ENCODE data around the gene DPP10. TPM values are rescaled to one million over a fixed set of nuclear protein-coding genes. Genes with fewer than 3 reads are reported as not detected.

Gene DPP10
- total RNA-seq, 1 experiment from 2014 or later, result not detected

DNA sequence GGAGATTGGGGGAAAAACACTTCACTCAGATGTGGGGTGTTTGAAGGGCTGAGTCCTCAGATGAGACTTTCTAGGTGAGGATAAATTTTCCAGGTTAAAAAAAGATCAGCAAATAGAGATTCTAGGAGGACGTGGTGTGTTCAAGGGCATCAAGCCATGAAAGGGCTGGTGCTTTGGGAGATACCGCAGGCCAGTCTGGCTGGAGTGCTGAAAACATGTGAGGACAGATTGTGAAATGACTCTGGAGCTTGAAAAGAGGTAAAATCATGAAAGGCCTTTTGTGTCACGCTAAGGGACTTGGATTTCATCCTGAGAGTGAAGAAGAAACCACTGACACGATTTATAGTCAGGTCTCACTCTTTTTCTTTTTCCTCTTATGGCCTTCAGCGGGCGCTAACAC is 320.5 kb downstream of the DPP10 start:
- CTCF ChIA-PET, result no interaction called here
- H3K36me3 ChIP-seq (ENCODE audit: control insufficient read depth, insufficient read depth, low read length), result no peaks in the 10 kb centered on the region
- H3K27me3 ChIP-seq (ENCODE audit: control insufficient read depth, insufficient read depth, low read length), result no peaks in the 10 kb centered on the region
- TF ChIP-seq TCF7L2 (IDR thresholded peaks at IDR 0.05; ENCODE audit: low read depth, low read length) (no peak), POLR2AphosphoS5 (IDR thresholded peaks at IDR 0.05; ENCODE audit: low read depth, low read length) (no peak), SIN3A (IDR thresholded peaks at IDR 0.05; ENCODE audit: borderline replicate concordance, insufficient read depth, low read depth, low read length) (no peak)
- TF ChIP-seq, protein P1, sequence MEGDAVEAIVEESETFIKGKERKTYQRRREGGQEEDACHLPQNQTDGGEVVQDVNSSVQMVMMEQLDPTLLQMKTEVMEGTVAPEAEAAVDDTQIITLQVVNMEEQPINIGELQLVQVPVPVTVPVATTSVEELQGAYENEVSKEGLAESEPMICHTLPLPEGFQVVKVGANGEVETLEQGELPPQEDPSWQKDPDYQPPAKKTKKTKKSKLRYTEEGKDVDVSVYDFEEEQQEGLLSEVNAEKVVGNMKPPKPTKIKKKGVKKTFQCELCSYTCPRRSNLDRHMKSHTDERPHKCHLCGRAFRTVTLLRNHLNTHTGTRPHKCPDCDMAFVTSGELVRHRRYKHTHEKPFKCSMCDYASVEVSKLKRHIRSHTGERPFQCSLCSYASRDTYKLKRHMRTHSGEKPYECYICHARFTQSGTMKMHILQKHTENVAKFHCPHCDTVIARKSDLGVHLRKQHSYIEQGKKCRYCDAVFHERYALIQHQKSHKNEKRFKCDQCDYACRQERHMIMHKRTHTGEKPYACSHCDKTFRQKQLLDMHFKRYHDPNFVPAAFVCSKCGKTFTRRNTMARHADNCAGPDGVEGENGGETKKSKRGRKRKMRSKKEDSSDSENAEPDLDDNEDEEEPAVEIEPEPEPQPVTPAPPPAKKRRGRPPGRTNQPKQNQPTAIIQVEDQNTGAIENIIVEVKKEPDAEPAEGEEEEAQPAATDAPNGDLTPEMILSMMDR (IDR thresholded peaks at IDR 0.05), result no peak
- TF ChIP-seq, protein P2, sequence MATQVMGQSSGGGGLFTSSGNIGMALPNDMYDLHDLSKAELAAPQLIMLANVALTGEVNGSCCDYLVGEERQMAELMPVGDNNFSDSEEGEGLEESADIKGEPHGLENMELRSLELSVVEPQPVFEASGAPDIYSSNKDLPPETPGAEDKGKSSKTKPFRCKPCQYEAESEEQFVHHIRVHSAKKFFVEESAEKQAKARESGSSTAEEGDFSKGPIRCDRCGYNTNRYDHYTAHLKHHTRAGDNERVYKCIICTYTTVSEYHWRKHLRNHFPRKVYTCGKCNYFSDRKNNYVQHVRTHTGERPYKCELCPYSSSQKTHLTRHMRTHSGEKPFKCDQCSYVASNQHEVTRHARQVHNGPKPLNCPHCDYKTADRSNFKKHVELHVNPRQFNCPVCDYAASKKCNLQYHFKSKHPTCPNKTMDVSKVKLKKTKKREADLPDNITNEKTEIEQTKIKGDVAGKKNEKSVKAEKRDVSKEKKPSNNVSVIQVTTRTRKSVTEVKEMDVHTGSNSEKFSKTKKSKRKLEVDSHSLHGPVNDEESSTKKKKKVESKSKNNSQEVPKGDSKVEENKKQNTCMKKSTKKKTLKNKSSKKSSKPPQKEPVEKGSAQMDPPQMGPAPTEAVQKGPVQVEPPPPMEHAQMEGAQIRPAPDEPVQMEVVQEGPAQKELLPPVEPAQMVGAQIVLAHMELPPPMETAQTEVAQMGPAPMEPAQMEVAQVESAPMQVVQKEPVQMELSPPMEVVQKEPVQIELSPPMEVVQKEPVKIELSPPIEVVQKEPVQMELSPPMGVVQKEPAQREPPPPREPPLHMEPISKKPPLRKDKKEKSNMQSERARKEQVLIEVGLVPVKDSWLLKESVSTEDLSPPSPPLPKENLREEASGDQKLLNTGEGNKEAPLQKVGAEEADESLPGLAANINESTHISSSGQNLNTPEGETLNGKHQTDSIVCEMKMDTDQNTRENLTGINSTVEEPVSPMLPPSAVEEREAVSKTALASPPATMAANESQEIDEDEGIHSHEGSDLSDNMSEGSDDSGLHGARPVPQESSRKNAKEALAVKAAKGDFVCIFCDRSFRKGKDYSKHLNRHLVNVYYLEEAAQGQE (IDR thresholded peaks at IDR 0.05; ENCODE audit: insufficient read depth in 1 of 2, low read depth in 2 of 2, low read length in 1 of 2), result no peak
- no peak overlapping the region for H3K4me3 ChIP-seq (ENCODE audit: low read depth in 2 of 2, low read length in 2 of 2)
- POLR2A ChIA-PET, result no interaction called here
- ATAC-seq (no peak), DNase-seq (ENCODE audit: low read depth, low spot score) (no peak)
- no peak overlapping the region for H3K27ac ChIP-seq (ENCODE audit: low read length)
- no peaks in the 10 kb centered on the region for H3K9me3 ChIP-seq (ENCODE audit: control insufficient read depth, insufficient read depth, low read depth, low read length)
- in situ Hi-C loops (cut with HindIII; ENCODE audit: low pct_unique_long_range_greater_than_20kb, low sequenced_read_pairs), result no loop called here
- H3K4me1 ChIP-seq (ENCODE audit: control insufficient read depth, insufficient read depth, low read length), result no peaks in the 10 kb centered on the region
- intact Hi-C loops (cut with micrococcal nuclease; ENCODE audit: unreplicated experiment), result no loop called here
- BruUV-seq (replicated peaks), result no TSS peak

DNA sequence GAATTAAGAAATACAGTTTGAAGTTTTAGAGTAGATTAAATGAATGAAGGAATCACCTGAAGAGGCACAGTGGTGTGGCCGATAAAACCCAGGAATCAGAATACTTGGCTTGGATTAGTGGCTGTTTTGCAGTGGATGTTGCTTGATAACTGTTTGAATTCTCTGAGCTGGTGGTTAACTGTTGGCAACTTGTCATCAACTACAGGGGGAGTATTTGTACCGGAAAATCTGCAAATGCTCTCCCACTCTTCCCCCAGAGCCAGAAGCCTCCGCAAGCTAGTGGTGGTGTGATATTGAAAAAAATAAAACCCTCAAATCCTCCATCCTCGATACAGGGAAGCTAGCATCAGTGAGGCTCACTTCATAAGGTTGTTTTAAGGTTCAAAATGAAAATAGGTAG is 326.7 kb downstream of the DPP10 start:
- ChIA-PET POLR2A (no interaction called here), CTCF (no interaction called here)
- TF ChIP-seq, protein P1 (IDR thresholded peaks at IDR 0.05), result no peak
- TF ChIP-seq POLR2AphosphoS5 (IDR thresholded peaks at IDR 0.05; ENCODE audit: low read depth, low read length) (no peak), TCF7L2 (IDR thresholded peaks at IDR 0.05; ENCODE audit: low read depth, low read length) (no peak), SIN3A (IDR thresholded peaks at IDR 0.05; ENCODE audit: borderline replicate concordance, insufficient read depth, low read depth, low read length) (no peak)
- TF ChIP-seq, protein P2 (IDR thresholded peaks at IDR 0.05; ENCODE audit: insufficient read depth in 1 of 2, low read depth in 2 of 2, low read length in 1 of 2), result no peak
- DNase-seq (ENCODE audit: low read depth, low spot score) (no peak), ATAC-seq (no peak)
- Histone ChIP-seq H3K4me1 (ENCODE audit: control insufficient read depth, insufficient read depth, low read length) (no peaks in the 10 kb centered on the region), H3K9me3 (ENCODE audit: control insufficient read depth, insufficient read depth, low read depth, low read length) (no peaks in the 10 kb centered on the region), H3K36me3 (ENCODE audit: control insufficient read depth, insufficient read depth, low read length) (no peaks in the 10 kb centered on the region), H3K27me3 (ENCODE audit: control insufficient read depth, insufficient read depth, low read length) (no peaks in the 10 kb centered on the region), H3K4me3 (ENCODE audit: low read depth in 2 of 2, low read length in 2 of 2) (no peak overlapping the region), H3K27ac (ENCODE audit: low read length) (no peak overlapping the region)
- in situ Hi-C loops (cut with HindIII; ENCODE audit: low pct_unique_long_range_greater_than_20kb, low sequenced_read_pairs) (no loop called here), intact Hi-C loops (cut with micrococcal nuclease; ENCODE audit: unreplicated experiment) (no loop called here)
- no TSS peak for BruUV-seq (replicated peaks)
